Esophagus muscularis mucosa (tissue), 4 donors: Measurements from ENCODE around the gene NKAIN2.

ENCODE experiments used
- EP300 ChIP-seq: sonication (generic); formaldehyde crosslinking; IDR thresholded peaks from one replicate; pipeline ENCODE4 v1.6.1; 2017; ENCODE audit warnings: antibody characterized with exemption
- POLR2A ChIP-seq: fragments of 450-650 bp; IDR thresholded peaks from one replicate; pipeline ENCODE4 v1.6.1; 2017; ENCODE audit warnings: antibody characterized with exemption, moderate library complexity, mild to moderate bottlenecking, low read depth
- POLR2AphosphoS5 ChIP-seq, 2 donors: sonication (generic); formaldehyde crosslinking; IDR thresholded peaks; one replicate each; pipeline ENCODE4 v1.6.1; 2017; ENCODE audit warnings: antibody characterized with exemption in 2 of 2
- TF ChIP-seq, protein P1 (sequence below), 3 experiments: fragments of 200-600 bp in 2 of 3; fragments of 450-650 bp in 1 of 3; sonication (generic) in 2 of 3; IDR thresholded peaks; one replicate each; pipeline ENCODE4 v1.5.1; 2017 to 2019; ENCODE audit warnings: antibody characterized with exemption in 3 of 3, mild to moderate bottlenecking in 2 of 3, moderate library complexity in 1 of 3

DNA sequence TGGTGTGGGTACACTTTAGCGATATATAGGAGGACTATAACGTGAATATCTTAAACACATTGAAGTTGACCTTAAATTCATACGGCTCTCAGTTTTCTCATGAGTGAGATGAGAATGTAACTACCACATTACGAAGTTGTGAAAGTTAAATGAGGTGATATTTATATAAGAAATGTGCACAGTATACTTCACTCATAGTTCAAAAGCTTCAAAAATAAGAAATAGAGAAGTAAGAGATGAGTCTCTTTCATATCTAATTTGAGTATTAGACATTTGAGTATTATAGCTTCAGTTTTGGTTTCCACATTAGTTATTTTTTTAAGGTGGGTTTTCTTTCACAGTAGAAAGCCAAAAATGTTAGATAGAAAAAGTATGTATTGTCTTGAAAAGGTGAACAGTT, 183.3 kb downstream of the NKAIN2 start:
- no peak for TF ChIP-seq POLR2A
- TF ChIP-seq, protein P1, sequence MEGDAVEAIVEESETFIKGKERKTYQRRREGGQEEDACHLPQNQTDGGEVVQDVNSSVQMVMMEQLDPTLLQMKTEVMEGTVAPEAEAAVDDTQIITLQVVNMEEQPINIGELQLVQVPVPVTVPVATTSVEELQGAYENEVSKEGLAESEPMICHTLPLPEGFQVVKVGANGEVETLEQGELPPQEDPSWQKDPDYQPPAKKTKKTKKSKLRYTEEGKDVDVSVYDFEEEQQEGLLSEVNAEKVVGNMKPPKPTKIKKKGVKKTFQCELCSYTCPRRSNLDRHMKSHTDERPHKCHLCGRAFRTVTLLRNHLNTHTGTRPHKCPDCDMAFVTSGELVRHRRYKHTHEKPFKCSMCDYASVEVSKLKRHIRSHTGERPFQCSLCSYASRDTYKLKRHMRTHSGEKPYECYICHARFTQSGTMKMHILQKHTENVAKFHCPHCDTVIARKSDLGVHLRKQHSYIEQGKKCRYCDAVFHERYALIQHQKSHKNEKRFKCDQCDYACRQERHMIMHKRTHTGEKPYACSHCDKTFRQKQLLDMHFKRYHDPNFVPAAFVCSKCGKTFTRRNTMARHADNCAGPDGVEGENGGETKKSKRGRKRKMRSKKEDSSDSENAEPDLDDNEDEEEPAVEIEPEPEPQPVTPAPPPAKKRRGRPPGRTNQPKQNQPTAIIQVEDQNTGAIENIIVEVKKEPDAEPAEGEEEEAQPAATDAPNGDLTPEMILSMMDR (IDR thresholded peaks at IDR 0.05): no peak
- no peak for TF ChIP-seq POLR2AphosphoS5 (IDR thresholded peaks at IDR 0.05)
- no peak for TF ChIP-seq EP300
